Measurements from ENCODE around the gene ZNF214.
A peak's percentile ranks its signal among the peaks of the same experiment; 100 is the strongest.

ZNF214 gene

DNA sequence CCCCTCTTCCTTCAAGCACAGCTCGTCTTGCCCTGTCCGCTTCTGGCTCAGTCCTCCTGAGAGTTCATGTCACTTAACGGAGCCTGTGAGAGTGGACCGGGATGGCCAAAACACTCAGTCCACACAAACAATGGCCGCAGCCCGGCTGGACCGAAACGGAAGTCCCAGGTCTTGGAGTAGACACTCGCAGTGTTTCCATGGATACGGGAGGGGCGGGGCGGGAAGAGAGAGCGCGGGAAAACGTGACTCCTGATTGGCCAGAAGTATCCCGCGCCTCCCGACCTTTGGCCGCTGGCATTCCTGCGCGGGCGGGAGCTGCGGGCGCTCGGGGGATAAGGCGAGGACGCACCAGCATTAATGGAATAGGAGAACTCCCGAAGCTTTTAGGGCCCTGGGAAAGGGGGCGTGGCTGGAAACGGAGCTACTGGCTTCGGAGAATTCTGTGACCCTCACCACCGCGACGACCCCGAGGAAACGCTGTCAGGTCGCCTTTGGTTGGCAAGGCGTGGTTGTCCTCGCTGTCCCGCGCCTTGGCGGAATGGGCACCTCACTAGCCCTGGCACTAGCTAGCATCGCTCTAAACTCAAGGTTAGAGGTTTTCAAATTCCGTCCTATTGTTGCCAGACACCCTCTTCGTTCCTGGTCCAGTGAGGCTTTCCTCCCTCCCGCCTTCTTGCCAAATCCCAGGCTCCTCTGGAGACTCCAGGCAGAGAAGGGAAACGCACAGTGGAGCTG is at the start of gene ZNF214, which contains the start of gene NLRP14:
Gene ZNF214, minus strand, starts transcription at position 164 of the 735 bp plus-strand sequence. CDS start 17,511 bp downstream, outside the sequence.
Gene NLRP14, plus strand, starts transcription at position 297 of the 735 bp plus-strand sequence. CDS start 18,108 bp downstream, outside the sequence.
- DNase-seq, result peak; percentile 44

DNA sequence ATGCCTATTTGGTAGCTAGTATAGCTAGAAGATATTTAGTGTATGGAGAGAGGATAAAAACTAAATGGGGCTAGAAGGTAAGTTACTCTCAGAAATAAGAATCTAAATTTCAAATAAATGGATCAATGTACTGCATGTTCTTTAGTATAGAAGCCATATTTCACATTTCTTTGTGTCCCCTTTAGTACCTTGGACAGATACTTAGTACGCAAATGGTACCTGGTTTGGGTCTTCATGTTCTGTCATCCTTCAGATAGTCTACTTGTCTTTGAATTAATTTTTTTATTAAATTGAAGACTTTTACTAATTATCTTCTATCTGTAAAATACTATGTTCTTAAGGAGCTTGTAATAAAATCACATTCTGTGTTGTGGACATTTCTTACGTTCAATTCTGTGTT is 42.4 kb upstream of the ZNF214 start:
- no peak for DNase-seq

DNA sequence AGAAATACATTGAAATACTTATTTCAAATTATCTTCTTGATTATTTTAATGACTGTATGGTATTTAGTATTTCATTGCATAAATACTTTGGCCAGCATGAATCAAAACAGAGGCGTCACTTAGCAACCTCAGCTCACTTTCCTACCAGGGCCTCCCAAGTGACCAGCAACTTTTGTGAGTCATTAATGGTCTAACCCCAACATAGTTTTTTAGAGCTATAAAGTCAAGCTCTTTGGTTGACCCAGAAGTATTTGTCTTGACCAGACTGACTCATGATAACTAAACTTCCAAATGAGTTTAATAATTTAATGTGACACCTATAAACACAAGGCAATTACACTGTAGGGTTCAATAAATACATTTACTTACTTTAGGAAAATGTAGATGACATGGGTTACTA is 40.7 kb upstream of the ZNF214 start:
- no peak for DNase-seq

DNA sequence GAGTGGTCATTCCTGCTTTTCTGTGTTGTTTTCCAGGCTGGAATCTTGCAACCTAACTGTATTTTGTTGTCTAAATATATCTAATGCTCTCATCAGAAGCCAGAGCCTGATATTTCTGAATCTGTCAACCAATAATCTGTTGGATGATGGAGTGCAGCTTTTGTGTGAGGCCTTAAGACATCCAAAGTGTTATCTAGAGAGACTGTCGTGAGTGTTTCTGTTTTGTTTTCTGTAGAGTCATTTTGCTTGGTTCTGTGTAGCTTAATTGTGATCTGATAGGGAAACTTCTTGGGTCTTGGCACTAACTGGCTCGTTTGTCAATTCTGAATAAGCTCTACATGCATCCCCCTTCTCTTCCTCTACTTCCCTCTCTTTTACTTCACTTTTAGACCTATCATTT is 37.5 kb upstream of the ZNF214 start:
- DNase-seq, result no peak

DNA sequence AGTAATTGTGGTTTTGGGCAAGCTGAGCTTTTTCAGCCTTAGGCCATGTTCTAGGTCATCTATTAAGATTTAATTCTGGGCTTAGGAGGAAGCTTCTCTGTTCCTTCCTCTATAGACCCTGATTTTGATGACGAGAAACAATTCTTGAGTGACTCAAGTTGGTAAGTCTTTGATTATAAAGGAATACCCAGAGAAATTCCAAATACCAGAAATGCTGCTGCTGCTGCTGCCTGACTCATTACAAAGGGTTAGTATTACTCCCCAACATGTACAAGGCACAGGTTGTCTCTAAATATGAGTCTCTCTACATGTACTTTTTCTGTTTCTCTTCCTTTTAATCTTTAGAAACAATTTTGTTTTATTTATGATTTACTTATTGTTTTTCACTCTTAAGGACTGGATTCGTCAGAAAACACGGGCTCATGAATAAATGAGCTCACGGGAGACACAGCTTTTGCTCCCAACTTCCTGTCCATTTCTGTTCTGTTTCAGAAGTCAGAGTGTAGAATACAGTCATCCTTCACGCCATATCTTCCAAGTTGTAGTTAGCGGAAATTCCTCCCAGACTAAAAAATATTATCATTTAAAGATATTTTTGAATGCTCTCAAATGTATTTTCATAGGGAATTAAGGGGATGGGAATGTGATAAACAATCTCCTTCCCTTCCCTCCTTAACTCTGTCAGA is 36.8 kb upstream of the ZNF214 start:
- no peak for DNase-seq

DNA sequence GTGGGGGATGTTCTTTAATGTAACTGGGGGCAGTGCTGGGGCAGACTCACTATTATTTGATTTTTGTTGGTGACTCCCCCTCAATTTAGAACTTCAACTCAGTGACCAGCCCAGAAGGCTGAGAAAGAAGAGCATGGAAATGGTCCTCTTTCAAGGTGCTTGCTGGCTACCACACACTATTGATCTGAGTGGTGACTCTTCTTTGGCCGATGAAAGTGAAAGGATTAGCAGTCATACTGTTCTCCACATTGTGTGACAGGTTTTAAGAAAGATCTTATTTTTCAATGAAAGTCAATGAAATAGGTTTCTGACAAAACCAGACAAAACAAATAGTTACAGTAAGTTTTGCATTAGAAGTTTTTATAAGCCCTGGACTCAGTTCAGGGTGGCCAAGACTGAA is 30.0 kb upstream of the ZNF214 start:
- DNase-seq, result no peak

DNA sequence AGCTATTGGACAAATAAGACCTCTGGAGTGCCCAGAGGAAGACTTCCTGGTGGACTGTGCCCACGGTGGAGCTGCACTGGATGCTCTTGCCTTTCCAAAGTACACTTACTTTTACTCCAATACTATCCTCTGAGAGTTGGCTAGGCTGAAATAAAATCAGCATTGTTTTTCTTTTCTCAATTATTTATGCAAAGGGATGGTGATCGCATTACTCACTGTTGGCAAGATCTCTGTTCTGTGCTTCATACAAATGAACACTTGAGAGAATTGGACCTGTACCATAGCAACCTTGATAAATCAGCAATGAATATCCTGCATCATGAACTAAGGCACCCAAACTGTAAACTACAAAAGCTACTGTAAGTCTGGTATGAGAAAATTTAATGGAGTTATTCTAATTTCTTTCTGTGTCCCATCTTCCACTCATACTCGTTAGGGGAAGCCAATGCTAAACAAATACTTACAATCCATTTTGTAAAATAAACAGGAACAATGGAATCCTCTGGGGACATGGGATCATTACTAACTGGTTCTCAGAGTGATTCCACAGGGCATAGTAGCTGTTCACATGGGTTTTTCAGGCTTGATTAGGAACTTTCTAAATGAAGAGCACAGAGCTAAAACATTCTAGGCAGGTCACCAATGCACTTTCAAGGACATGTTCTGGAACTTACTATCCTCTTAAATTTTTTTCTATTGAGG is 26.5 kb upstream of the ZNF214 start:
- no peak for DNase-seq

DNA sequence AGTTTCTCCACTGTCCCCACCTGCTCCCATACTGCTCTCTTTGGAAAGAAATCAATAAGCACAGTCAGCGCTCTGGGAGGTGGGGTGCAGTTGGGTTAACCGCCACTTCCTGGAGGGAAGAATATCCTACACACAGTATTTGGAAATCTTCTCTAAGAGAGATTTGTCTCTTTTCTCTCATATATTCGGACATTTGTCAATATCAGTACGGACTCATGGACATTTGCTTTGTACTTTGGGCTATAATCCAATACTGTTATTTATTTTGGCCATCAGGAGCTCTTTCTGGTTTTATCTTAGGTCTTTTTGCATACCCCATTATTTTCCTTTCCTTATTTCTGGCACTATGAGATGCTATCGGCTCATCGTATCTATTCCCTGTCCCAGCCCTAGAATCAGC is 13.9 kb upstream of the ZNF214 start:
- DNase-seq, result no peak

DNA sequence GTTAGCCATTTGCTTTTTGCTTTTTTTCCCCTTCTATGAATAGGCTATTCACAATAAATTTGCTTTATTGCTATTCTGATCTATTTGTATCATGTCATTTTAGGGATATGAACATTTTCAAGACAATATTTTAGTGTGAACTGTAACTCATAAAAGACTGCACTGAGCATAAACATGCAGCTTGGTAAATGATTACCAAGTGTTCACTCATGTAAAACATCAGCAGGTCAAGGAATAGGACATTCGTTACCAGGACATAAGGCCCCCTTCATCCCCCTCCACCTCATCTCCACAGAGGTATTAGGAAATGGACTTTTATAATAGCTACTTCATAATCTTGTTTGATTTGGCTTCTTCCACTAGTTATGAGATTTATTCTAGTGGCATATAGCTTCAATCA is 12.5 kb upstream of the ZNF214 start:
- no peak for DNase-seq

DNA sequence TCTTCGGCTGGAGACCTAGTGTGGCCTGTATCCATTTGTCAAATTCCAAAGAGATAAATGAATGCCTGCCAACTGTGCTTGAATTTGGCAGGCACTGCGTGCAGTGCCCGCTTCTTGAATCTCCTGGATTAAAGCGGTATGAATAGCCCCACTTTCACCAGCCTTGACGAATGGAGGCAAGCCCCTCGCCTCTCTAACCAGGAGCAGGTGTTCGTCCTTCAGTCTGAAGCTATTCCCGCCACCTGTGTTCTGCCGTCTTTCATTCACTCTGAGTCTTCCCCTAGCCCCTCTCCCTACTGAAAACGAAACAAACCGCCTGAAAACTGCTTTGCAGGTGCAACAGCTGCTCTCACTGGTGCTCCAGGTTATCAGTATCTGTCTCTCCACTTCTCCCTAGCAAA is 11.3 kb upstream of the ZNF214 start:
- no peak for DNase-seq

DNA sequence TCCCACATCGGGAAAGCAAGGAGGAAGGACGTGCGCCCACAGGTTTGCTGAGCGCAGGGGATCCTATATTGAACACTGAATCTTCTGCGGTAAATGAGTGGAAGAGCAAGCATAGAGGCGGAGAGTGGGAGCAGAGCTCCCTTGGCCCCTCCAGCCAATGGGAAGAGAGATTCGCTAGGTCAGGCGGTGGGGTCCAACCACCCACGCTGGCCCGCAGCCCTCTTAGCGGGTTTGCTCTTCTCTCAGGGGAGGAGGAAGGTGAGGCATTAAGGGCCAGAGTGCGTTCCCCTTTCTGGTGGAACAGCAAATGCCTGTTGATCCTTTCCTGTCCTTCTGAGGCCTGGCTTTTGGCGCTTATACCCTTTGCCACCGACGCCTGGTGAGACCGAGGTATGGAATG is 10.7 kb upstream of the ZNF214 start:
- no peak for DNase-seq

DNA sequence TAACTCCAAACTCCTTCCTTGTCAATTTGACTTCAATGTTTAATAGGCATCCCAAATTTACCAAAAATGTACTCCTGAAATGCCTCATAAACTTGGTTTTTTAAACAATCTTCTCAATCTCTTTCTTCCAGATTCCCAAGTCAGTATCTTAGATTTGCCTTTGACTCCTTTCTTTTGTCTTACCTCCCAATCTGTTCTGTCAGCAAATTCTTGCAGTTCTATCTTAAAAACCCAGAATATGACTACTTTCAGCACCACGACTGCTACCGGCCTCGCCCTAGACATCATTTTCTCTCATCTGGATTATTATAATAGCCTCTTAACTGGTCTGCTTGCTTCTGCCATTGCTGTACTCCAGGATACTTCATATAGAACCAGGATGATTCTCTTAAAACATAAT is 8.0 kb upstream of the ZNF214 start:
- no peak for DNase-seq

DNA sequence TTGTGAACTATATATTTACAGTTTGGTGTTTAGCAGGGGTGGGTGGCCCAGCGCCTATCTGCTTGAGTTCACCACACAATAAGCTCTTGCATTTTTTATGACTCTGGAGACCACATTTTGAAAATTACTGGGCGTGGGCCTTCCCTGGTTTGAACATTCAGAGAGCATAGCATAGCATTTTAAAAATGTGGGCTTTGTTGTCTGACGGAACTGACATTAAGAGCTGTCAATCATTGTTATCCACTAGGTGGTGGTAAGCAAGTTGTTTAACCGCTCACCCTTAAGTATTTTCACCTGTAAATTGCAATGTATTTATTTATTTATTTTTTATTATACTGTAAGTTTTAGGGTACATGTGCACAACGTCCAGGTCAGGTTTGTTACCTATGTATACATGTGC is 1.2 kb upstream of the ZNF214 start:
- DNase-seq, result no peak

DNA sequence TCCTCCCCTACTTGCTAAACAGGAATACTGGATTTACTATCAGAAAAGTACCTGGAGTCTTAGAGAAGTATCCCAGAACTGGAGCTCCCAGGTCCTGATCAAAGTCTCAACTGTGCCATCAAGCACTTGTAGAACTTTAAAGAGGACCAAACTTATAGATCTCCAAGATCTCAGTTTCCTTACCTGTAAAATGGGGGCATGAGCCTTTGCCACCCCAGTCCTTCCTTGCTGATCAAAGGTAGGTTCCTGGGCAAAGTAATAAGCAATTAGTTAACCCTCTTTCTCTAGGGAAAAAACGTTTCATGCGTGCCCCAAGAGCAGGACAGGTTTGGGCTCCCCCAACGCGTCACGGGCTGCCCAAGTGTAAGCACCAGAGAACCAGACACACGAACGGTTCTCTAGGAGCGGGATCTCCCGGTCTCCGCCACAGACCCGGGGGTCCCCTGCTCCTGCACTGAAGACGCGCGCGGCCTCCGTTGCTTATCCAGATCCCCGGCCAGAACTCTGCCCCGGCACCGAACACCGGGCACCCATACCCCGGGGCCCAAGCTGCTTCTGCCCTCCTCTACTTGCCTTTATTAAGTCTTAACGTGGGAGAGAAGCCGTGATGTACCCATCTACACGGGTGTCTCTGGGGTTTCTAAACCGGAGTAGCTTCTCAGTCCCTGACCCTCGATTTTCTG is 505 bp downstream of the ZNF214 start:
- DNase-seq, result no peak

DNA sequence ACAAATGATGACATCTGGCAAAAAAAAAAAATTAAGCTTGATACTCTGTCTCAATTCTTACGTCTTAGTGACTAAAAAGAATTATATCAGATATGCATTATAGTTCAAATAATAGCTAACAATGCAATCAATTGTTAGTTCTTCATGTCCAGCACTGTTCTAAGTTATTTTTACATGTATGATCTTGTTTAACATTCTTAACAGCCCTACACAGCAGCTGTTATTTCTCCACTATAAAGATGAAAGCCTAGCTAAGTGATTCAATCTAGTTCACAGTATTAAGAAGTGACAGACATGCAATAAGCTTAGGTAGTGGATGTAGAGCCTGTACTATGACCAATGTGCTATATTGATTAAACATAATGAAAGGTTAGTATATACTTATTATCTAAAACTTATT is 4.1 kb downstream of the ZNF214 start:
- no peak for DNase-seq

DNA sequence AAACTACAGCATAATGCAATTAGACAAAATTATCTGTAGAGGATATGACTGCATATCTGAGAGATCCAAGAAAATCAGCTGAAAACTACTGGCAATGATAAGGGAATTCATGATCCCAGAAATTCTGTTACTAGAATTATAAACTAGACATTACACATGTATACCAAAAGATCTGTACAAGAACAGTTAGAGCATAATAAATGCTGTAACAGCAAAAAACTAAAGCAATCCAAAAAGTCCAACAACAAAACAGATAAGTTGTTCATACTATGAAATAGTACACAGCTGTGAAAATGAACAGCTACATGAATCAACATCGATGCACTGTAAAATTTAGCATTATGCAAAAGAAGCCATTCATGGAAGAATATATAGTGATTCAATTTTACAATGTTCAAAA is 6.0 kb downstream of the ZNF214 start:
- DNase-seq, result no peak

DNA sequence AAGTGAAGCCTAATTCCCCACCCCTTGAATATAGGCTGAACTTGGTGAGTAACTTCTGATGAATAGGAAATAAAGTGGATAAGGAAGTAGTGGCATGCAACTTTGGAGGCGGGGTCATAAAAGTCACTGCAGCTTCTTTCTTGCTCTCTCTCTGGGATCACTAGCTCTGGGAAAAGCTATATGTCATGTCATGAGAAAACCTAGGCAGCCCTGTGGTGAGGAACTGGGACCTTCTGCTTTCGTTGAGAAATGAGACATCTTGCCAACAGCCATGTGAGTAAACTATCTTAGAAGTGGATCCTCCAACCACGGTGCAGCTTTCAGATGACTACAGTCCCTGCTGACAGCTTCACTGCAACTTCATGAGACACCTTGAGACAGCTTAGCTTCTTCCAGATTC is 15.7 kb downstream of the ZNF214 start:
- DNase-seq, result no peak

DNA sequence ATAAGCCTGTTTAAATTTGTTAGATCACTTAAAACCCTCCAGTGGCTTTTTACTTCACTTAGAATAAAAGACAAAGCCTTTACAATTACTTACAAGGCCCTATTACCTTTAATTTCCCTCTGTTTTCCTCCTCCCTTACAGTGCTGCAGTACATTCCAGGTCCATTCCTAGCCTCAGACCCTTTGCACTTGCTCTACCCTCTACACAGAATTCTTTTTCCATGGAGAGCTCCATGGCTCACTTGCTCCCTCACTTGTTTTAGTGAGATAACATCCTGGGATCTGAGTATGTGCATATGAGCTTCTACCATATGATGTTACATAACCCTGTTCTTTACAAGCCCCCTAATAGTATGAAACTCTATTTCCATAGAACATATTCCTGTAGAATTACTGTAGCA is 24.4 kb downstream of the ZNF214 start:
- DNase-seq, result no peak

DNA sequence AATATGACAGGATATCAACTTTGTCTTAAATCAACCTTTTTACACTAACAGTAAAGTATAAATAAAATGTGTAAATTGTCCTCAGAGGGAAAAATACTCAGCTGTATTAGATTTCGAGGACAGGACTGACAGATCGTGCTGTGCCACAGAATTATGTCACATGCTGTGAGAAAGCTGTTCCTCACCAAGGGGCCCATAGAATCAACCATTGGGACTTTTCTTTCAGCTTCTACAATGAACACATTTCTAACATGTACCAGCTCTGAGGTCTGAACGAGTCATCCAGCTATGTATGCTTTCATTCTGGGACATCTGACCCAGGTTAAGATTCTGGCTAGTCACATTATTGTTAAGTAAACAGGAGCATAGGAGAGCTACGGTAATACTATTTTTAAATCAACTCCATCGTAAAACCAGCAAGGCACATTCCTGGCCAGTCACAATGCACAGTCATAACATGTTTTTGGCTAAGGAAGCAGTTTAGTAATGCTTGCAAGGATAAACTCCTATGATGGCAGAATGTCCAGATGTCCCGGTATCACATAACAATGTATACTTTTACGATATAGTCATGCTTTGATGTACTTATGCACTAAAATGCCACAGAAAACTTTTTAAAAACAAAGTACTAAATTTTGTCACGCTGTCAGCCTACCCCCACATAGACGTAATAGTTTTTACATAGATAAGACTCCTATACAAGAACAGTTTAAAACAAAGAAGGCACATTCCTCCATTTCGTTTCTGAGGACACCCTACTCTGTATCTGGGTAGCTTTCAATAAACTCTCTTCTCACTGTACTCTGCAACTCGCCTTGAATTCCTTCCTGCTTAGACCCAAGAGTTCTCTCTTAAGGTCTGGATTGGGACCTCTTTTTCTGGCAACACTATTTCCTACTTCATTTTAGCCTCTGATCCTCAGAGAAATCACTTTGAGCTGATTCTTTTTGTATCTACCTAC is 27.4 kb downstream of the ZNF214 start:
- no peak for DNase-seq

DNA sequence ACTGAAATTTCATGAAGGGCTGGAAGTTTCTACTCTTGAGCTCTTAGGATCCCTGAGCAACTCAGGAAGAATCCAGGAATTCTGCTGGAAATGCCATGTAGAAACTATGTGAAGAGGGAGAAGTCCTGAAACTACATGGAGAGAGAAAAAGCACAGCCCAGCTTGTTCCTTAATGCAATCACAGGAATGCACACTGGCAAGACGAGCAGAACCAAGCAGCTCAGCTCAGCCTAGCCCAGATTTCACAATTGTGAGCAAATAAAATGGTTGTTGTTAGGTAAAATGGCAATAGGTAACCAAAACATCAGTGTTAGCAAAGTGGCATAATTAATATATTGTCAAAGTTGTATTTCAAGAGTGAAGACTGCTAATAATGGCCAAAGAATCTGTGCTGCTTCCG is 28.1 kb downstream of the ZNF214 start:
- DNase-seq, result no peak

DNA sequence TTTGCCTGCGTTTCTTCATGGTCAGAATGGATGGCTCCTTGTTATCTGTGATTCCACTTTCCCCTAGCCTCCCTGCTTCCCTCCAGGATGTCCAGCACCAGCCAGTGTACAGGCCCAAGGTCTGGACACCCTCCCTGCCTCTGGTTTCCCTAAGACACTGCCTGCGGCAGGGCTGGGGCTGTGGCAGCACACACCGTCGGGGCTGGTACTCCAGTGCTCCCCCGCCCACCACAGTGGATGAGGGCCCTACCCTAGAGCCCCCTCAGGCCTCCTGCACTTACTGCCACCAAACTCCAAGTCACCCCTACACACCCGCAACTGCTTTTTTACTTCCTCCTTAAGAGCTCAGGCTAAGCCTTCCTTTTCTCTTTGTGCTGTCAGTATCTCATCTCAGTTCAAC is 28.9 kb downstream of the ZNF214 start:
- no peak for DNase-seq

DNA sequence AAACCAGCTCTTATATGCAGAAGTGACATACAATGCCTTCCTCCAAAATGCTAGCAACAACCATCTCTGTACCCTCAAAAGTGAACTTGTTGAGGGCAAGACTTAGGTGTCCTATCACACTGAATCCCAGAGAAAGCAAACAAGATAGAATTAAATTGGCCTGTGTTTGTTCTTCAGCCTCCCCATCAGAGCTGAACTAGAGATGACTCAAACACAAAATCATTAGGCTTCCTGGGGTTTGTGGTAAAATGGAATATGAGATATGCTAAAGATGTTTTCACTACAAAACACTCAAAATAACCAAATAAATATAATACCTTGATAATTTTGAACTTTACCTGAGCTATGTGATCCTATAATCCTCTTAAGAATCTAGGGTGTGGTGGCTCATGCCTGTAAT is 31.6 kb downstream of the ZNF214 start:
- DNase-seq, result no peak

Data from SHP77 treated with DMSO at 0.1 percent for 48 hours (cell line).